GM04503 (cell line): Measurements from ENCODE around the gene GABRE.

Experiments
- DNase-seq: peaks from one replicate; pipeline ENCODE4 v3.0.0-alpha.2; 2012; ENCODE audit warnings: low read depth

GABRE gene

GRCh38 chrX:151974336-151975227 lies at the start of gene GABRE:
GABRE (minus strand) TSS chrX:151974676; CDS start chrX:151974625, 51 bp downstream.
- DNase-seq, result no peak

GRCh38 chrX:152020888-152021287 lies 46.4 kb upstream of the GABRE start:
- DNase-seq, result no peak

GRCh38 chrX:151999813-152000212 lies 25.3 kb upstream of the GABRE start:
- no peak for DNase-seq

- DNase-seq, result no peak
These were observed 23.1 kb upstream of the GABRE start for GRCh38 chrX:151997539-151997938.

GRCh38 chrX:151996347-151996746 lies 21.9 kb upstream of the GABRE start:
- no peak for DNase-seq

DNA sequence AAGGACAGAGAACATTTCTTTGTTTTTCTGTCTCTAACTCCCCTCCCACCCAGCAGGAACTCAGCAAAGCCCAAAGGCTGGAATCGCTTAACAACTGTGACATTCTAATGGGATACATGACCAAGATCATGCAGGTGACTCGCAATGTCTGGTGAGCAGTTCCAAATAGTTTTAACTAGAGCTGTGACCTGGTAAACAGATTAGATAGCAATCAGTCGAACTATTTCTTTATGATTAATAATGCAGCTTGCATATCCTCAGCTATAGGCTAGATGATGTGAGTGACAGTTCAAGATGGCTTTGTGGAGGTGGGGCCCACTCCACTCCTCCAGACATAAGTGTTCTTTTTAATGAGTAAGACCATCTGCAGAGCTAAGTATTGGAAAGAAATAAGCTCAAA lies 20.0 kb upstream of the GABRE start:
- no peak for DNase-seq

GRCh38 chrX:151988706-151989299 lies 14.3 kb upstream of the GABRE start:
- DNase-seq, result no peak

- DNase-seq, result no peak
These were observed 12.6 kb upstream of the GABRE start for GRCh38 chrX:151987108-151987507.

- no peak for DNase-seq
These were observed 11.5 kb upstream of the GABRE start for GRCh38 chrX:151985955-151986354.

- no peak for DNase-seq
These were observed 11.1 kb upstream of the GABRE start for GRCh38 chrX:151985531-151985930.

- DNase-seq, result no peak
These were observed 10.4 kb upstream of the GABRE start for GRCh38 chrX:151984902-151985301.

DNA sequence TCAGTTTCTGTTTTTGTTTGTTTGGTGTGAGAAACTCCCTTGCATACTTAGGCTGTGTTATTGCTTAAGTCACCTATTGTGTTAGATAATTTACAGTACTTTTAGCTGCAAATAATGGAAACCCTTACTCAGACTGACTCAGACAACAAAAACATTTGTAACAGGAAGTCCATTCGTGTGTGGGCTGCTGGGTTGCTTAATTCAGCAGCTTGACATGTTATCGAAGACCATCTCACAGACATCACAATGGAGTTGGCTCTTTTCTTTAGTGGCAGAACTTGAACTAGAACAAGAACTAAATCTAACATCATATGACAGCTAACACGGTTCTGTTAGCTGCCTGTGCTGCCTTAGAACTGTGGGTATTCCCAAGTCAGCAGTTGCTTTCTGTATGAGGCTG lies 9.9 kb upstream of the GABRE start:
- DNase-seq, result peak; percentile 67

GRCh38 chrX:151983186-151983585 lies 8.7 kb upstream of the GABRE start:
- DNase-seq, result no peak

- DNase-seq, result peak; percentile 74
These were observed 7.7 kb upstream of the GABRE start for GRCh38 chrX:151982222-151982621.

- peak; percentile 64 for DNase-seq
These were observed 6.7 kb upstream of the GABRE start for GRCh38 chrX:151981129-151981528.

- no peak for DNase-seq
These were observed 3.4 kb upstream of the GABRE start for GRCh38 chrX:151977923-151978322.

DNA sequence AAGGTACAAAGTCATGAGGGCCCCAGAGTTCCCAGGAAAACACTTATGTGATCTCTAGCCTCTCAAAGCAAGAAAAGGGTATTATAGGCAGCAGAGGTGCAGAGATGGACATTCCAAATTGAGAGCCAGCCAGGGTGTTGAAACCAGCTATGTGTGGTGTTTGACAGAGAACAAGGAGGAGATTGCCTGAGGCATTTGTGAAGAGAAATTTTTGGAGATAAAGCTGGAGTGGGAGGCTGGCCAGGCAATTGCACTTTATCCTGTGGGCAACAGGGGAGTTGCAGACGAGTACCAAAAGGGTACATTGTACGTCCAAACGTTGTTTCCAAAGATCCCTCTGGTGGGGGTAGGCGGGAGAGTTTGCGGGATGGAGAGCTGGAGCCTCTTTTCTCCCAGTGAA lies 2.5 kb upstream of the GABRE start:
- DNase-seq, result no peak

DNA sequence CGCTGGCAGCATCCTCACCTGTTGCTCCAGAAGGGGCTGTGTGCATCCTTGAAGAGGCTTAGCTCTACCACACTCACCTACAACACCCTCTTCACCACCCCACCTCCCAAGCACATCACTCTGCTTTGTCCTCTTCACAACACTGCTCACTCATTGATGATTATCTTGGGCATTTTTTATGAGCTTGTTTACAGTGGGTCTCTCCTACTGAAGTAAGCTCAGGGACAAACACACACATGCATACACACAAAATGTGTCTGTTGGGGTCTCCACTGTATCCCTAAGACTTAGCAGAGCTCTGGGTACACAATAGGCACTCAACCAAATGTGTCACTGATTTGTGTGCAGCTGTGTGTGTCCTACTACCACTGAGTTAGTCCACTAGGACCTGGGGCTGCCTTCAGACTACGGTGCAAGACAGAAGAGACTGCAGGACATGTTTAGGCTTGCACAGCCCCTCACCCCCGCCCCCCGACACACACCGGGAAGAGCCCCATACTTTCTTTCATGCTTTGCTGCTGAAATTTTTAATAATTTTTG lies 1.3 kb upstream of the GABRE start:
- DNase-seq, result no peak

DNA sequence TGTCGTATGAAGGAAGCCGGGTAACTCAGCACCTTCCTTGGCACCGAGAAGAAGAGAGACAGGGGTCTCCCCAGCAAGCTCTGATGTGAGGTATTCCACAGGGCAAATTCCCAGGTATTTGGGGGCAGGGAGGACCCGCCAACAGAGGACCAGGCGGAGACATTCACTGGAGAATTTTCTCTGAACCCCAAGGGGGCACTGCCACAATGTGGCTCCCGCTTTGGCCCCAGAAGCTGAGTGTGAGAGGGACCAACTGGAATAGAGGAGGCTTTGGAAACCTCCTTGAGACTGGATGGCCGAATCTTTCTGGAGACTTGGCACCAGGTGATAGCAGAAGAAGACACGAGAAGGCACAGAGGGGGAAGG lies 735 bp upstream of the GABRE start:
- no peak for DNase-seq

DNA sequence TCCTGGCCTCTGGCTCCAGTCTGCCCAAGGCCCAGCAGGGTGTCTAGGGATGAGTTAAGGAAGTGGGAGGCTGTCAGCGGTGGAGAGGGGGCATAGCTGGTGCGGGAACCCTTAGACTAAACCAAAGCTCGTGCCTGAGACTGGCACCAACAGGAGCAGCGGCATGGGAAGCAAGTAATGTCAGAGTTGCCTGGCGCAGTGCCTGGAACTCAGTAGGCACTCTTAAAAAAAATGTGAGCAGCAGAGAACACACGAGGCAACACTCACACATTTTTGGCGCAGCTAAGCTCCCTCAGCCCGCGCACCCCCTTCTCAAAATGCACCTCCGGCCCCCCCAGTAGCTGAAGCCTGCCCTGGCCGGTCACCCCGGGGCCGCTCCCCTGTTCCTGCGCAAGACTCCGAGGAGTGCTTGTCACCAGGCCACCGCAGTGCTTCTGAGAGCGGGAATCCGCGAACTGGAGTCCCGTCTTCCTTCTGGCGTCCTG lies 583 bp downstream of the GABRE start:
- no peak for DNase-seq

DNA sequence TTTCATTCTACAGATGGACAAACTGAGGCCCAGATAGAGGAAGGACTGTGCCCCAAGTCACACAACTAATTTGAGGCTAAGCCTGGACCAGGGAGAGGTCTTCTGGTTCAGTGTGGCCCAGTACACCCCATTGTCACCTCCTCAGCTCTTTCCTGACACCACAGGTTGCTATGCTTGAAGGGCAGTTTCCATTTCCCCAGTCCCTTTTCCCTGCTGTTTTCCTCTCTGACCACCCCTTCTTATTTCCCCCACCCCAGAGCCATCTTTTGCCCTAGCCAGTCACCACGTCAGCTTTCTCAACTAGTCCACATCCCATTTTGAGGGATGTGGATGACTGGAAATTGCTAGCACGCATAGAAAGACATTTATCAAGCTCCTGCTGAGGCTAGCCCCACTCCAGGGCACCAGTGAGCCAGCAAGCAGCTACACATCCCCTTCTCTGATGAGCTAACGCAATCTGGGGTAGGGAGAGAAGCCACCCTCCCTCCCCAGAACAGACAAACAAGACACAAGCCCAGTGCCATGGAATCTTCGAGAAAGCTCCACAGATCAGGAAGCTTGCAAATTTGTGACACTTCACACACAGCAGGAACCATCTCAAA lies 1.3 kb downstream of the GABRE start:
- DNase-seq, result no peak

DNA sequence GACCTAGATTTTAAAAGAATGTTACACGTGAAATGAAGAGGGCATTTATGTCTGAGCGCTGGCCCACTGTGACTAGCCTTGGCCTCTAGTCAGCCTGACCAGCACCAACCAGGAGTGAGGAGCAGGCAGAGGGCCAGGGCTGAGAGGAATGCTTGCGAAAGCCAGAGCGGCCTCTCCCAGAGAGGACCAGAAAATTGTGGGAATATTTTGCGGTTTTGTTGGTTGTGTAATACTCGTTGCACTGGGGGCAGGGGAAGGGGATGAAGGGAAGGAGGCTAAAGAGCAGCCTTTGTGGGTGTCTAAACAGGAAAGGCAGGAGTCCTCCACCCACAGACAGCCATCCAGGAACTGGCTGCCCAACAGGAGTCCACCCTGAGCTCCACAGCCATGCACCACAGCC lies 3.8 kb downstream of the GABRE start:
- peak; percentile 88 for DNase-seq

GRCh38 chrX:151970027-151970426 lies 4.4 kb downstream of the GABRE start:
- no peak for DNase-seq
